GM18873 (cell line): ENCODE results near the gene KASH5.
"Not testable (repeated sequence)": the region's sequence is repeated elsewhere in the genome, so short reads cannot be mapped to it uniquely, and the experiment has no call there.

Experiments
- ATAC-seq: cut with Tn5 transposase; IDR thresholded peaks from one replicate; pipeline ENCODE4 v1.9.1; 2021; ENCODE audit warnings: mild to moderate bottlenecking, moderate library complexity, moderate number of reproducible peaks; ENCODE audit not compliant: unreplicated experiment, low FRiP score

KASH5 gene

GRCh38 chr19:49361438-49362047, 26.5 kb upstream of the KASH5 start:
- ATAC-seq, result no peak

GRCh38 chr19:49362048-49362928, 25.8 kb upstream of the KASH5 start, which contains the start of gene TEAD2:
Gene TEAD2 (minus strand): TSS chr19:49362416. CDS start chr19:49360075, 2,341 bp downstream.
- no peak for ATAC-seq

- no peak for ATAC-seq
Measured at GRCh38 chr19:49362929-49363267, 25.2 kb upstream of the KASH5 start.

DNA sequence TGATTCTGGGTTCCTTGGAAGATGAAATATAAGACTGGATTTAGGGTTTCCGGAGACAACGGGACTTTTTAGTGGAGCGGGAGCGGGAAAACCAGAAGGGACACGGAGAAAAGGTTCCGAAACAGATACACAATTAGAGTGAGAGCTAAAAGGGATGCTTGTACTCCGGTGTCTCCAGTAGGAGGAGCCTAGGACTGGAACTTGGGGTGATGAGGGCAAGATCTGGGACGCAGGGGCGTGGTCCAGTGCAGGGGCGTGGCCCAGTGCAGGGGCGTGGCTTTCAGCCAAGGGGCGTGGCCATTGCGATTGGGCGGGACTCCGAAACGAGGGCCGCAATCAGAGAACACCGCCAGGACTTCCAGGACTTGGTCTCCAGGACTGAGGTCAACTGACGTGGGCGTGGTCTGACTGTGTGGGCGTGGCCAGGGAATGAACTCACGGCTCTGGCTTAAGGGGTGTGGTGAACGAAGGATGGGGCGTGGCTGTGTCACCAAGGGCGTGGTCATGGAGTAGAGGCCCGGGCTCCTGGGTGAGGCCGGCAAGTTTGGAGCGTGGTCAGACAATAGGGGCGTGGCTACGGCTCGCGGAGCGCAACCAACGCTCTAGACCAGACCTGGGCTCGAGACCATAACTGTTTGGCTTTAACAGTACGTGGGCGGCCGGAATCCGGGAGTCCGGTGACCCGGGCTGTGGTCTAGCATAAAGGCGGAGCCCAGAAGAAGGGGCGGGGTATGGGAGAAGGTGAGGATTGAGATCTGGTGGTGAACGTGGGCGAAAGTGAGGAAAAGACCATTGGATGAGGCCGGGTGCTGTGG, 24.6 kb upstream of the KASH5 start, which contains the start of gene DKKL1:
Gene DKKL1 (plus strand): TSS at position 610 of the 815 bp plus-strand sequence. CDS start 122 bp downstream, at position 732.
- ATAC-seq, result no peak

DNA sequence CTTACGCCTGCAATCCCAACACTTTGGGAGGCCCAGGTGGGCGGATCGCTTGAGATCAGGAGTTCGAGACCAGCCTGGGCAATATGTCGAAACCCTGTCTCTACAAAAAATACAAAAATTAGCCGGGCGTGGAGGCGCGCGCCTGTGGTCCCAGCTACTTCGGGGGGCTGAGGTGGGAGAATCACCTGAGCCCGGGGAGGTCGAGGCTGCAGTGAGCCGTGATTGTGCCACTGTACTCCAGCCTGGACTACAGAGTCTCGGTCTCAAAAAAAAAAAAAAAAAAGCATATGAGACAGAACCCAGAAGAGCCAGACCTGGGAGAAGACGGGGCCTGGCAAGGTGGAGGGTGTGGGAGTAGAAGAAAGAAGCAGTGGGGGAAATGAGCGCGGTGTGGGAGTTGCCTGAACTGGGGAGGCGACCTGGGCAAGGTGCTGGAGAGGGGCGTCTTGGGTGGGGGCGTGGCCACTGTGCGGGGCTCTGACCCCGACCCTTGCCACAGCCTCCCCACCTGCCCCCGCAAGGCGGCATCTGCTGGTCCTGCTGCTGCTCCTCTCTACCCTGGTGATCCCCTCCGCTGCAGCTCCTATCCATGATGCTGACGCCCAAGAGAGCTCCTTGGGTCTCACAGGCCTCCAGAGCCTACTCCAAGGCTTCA, 23.8 kb upstream of the KASH5 start:
- ATAC-seq, result no peak

DNA sequence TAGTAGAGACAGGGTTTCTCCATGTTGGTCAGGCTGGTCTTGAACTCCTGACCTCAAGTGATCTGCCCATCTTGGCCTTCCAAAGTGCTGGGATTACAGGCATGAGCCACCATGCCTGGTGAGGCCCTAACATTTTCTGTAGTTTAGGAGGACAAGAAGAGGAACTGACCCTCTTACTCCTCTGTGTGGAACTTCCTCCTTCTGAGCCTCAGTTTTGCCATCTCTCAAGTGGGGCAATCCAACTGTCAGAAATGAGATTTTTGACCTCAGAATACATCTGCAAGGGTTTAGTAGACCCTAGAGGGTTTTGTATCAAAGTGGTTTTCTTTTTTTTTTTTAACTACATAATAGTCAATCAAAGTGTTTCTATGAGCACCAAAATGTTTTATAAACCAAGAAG, 21.9 kb upstream of the KASH5 start:
- no peak for ATAC-seq

- ATAC-seq, result no peak
Measured at GRCh38 chr19:49368711-49369358, 19.2 kb upstream of the KASH5 start.

DNA sequence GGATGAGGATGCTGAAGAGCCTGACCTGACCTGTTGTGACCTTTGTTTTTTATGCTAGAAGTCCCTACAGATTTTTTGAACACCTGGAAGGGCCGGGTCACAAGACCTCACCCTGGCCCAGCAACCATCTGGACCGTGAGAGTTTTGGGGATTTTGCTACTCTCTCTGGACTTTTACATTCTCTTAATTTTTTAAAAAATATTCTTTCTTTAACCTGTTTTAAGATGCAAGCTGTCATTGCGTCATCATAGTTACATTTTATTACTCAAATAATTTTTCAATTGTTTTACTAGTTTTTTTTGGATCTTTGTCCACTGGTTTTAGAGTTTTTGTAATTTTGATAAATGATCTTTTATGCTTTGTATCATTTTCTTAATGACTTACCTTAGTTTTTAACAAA, 16.9 kb upstream of the KASH5 start:
- ATAC-seq, result no peak

- ATAC-seq, result not testable (repeated sequence)
Measured at GRCh38 chr19:49373174-49373573, 14.9 kb upstream of the KASH5 start.

- ATAC-seq, result no peak
Measured at GRCh38 chr19:49374665-49375434, 13.2 kb upstream of the KASH5 start.

DNA sequence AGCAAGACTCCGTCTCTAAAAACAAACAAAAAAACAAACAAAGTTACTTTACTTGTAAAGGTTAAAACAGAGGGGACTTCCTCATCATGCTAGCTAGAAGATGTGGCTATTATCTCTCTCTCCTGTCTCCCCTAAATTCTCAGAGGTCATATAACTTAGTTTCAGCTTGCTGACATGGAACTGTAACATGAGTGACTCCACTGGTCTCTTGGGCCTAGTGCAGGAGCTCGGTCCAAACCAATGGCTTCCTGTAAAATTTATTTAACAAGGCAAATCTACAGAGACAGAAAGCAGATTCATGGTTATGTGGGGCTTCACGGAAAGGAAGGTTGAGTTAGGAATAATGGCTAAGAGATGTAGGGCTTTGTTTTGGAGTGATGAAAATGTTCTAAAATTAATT, 9.5 kb upstream of the KASH5 start:
- ATAC-seq, result no peak

DNA sequence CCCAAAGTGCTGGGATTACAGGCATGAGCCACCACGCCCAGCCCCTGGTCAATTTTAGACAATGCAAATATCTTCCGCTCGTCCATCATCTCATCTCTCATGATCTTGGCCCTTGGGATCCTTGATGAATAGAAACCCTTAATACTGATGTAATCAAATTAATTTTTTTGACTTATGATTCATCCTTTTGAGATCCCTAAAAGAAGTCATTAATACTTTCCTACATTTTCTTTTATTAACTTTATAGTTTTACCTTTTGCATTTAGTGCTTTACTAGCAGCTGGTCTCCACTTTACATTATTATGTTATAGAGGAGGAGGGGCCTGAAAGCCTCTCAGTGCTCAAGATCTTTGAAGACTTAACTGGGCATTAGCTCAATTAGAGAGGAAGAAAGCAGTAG, 7.7 kb upstream of the KASH5 start:
- ATAC-seq, result no peak

GRCh38 chr19:49382639-49383038, 5.4 kb upstream of the KASH5 start:
- ATAC-seq, result no peak

DNA sequence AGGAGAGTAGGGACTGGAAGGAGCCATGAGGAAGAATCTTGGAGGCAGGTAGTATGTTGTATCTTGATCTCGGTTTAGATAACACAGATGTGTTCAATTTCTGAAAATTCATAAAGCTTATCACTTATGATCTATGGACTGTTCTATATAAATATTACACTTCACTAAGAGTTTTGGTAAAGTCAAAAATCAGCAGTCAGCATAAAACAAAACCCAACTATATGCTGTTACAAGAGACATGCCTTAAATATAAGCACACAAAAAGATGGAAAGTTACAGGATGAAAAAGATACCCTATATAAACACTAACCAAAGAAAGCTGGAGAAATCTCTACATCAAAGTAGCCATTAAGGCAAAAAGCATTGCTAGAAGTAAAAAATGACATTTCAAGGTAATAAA, 4.5 kb upstream of the KASH5 start:
- ATAC-seq, result no peak

DNA sequence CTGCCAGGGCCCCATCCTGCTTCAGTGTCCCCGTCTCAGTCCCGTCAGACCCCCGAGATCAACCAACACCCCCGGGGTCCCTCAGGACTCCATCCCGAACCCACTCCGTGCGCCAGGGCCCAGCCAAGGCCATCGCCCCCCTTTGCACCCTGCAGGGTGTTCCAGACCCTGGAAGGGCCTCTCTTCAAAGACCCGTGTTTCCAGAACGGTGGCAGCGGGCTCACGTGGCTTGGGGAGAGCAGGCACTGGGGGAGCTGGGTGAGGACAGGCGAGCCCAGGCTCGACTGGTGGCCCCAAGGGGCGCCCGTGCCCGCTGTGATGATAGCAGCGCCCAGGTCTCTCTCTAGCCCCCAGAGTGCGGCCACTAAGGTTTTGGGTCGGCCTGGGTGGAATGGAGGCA, 1.4 kb downstream of the KASH5 start:
- no peak for ATAC-seq

GRCh38 chr19:49390131-49390928, 2.3 kb downstream of the KASH5 start:
- ATAC-seq, result no peak

DNA sequence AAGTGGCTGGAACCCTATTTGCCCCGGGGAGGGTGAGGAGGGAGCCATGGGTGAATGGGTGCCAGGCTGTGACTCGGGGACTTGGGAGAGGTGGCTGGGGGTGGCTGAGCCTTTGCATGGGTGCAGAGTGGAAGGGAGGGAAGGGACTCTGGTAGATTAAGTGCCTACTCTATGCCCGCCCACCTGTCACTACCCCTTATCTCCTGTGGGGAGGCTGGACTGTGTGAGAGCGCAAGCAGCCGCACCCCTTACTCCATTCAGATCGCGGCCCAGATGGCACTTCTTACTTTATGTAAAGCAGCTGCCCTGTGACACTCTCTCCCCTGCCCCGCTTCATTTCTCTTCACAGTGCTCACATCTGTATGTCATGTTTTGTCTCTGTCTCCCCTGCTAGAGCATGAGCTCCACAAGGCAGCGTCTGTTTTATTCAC, 2.9 kb downstream of the KASH5 start:
- ATAC-seq, result no peak

DNA sequence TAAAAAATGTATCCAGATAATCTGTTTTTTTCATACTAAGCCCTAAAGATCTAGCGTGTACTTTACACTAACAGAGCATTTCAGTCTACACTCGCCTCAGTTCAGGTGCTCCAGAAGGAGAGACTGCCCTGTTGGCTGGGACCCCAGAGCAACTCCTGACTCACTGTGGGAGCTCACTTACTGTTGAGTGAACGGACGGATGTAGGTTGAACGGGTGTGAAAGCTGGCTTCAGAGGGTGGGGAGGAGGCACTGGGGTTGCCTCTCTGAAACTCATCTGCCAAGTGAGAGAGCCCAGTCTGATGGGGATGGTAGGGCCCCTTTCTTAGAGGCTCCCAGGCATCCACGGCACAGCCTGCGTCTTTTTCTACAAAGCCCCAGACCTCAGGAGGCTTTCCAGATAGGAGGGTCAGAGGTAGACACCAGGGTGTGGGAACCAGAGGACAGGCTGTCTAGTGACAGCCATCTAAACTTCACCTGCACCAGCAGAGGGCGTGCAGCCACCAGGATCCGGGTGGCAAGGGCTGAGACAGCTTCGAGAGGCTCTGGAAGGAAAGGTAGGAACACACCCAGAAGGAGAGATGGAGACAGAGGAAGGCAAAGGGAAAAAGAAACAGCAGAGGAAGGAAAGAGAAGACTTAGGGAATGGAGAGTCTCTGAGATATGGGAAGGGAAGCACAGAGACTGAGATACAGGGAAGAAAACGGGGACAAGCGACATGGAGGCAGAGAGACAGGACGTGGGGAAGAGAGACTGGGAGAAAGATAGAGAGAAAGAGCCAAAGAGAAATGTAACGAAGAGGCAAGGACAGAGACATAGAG, 3.7 kb downstream of the KASH5 start:
- ATAC-seq, result peak; percentile 53
